SK-N-SH treated with all-trans-retinoic acid at 6 μM for 48 hours (cell line): ENCODE measurements around the gene ZNF148.

ENCODE experiments used
- ATAC-seq: fragments of 200-7000 bp; cut with Tn5 transposase; 3 replicates; pipeline ENCODE4 v1.9.1; 2020; ENCODE audit warnings: mild to moderate bottlenecking, moderate library complexity
- BACH2 ChIP-seq: fragments of 250-450 bp; sonication (Bioruptor Pico); IDR thresholded peaks from 2 replicates; pipeline ENCODE4 v1.9.0; 2021; ENCODE audit warnings: mild to moderate bottlenecking, borderline replicate concordance
- CREB5 ChIP-seq: fragments of 250-450 bp; sonication (Bioruptor Pico); IDR thresholded peaks from 2 replicates; pipeline ENCODE4 v1.5.1; 2020; ENCODE audit warnings: low read depth, mild to moderate bottlenecking, moderate library complexity
- CSDC2 ChIP-seq: fragments of 250-450 bp; sonication (Bioruptor Pico); IDR thresholded peaks from 2 replicates; pipeline ENCODE4 v1.5.0; 2020; ENCODE audit warnings: mild to moderate bottlenecking, moderate library complexity
- CSRNP3 ChIP-seq: fragments of 250-450 bp; sonication (Bioruptor Pico); IDR thresholded peaks from 2 replicates; pipeline ENCODE4 v1.5.1; 2021; ENCODE audit warnings: mild to moderate bottlenecking, moderate library complexity
- ESRRG ChIP-seq: fragments of 250-450 bp; sonication (Bioruptor Pico); IDR thresholded peaks from 2 replicates; pipeline ENCODE4 v1.6.1; 2021; ENCODE audit warnings: mild to moderate bottlenecking
- GLIS3 ChIP-seq: fragments of 250-450 bp; sonication (Bioruptor Pico); IDR thresholded peaks from 2 replicates; pipeline ENCODE4 v1.5.0; 2020; ENCODE audit warnings: mild to moderate bottlenecking, moderate library complexity
- ISL1 ChIP-seq: fragments of 250-450 bp; sonication (Bioruptor Pico); IDR thresholded peaks from 2 replicates; pipeline ENCODE4 v2.1.2; 2022; ENCODE audit warnings: mild to moderate bottlenecking, moderate library complexity
- OSR1 ChIP-seq: fragments of 250-450 bp; sonication (Bioruptor Pico); IDR thresholded peaks from 2 replicates; pipeline ENCODE4 v1.8.0; 2022; ENCODE audit warnings: moderate library complexity, mild to moderate bottlenecking, inconsistent platforms
- PATZ1 ChIP-seq: fragments of 250-450 bp; sonication (Bioruptor Pico); IDR thresholded peaks from 2 replicates; pipeline ENCODE4 v1.8.0; 2020; ENCODE audit warnings: mild to moderate bottlenecking, moderate library complexity, borderline replicate concordance
- PPARA ChIP-seq: fragments of 250-450 bp; sonication (Bioruptor Pico); IDR thresholded peaks from 2 replicates; pipeline ENCODE4 v1.5.0; 2020; ENCODE audit warnings: mild to moderate bottlenecking, borderline replicate concordance
- SNAI2 ChIP-seq: fragments of 250-450 bp; sonication (Bioruptor Pico); IDR thresholded peaks from 2 replicates; pipeline ENCODE4 v1.5.0; 2020; ENCODE audit warnings: mild to moderate bottlenecking, moderate library complexity
- TCF4 ChIP-seq: fragments of 250-450 bp; sonication (Bioruptor Pico); IDR thresholded peaks from 2 replicates; pipeline ENCODE4 v1.8.0; 2021; ENCODE audit warnings: mild to moderate bottlenecking, moderate library complexity, borderline replicate concordance
- TOX ChIP-seq: fragments of 250-450 bp; sonication (Bioruptor Pico); IDR thresholded peaks from 2 replicates; pipeline ENCODE4 v1.8.0; 2021; ENCODE audit warnings: mild to moderate bottlenecking, moderate library complexity, borderline replicate concordance
- TSHZ2 ChIP-seq: fragments of 250-450 bp; sonication (Bioruptor Pico); IDR thresholded peaks from 2 replicates; pipeline ENCODE4 v1.5.0; 2020; ENCODE audit warnings: mild to moderate bottlenecking, moderate library complexity
- ZC3H10 ChIP-seq: fragments of 250-450 bp; sonication (Bioruptor Pico); IDR thresholded peaks from 2 replicates; pipeline ENCODE4 v1.5.1; 2021; ENCODE audit warnings: mild to moderate bottlenecking, moderate library complexity
- ZFP30 ChIP-seq: fragments of 450-650 bp; formaldehyde crosslinking; IDR thresholded peaks from 2 replicates; pipeline ENCODE4 v1.5.0; 2022; ENCODE audit warnings: mild to moderate bottlenecking, moderate library complexity
- ZNF70 ChIP-seq: fragments of 450-650 bp; formaldehyde crosslinking; IDR thresholded peaks from 2 replicates; pipeline ENCODE4 v1.5.0; 2020; ENCODE audit warnings: mild to moderate bottlenecking, moderate library complexity
- ZNF8 ChIP-seq: fragments of 450-650 bp; formaldehyde crosslinking; IDR thresholded peaks from 2 replicates; pipeline ENCODE4 v1.5.0; 2020; ENCODE audit warnings: mild to moderate bottlenecking, moderate library complexity
- TF ChIP-seq, protein P1 (sequence below): fragments of 250-450 bp; sonication (Bioruptor Pico); IDR thresholded peaks from 2 replicates; pipeline ENCODE4 v1.8.0; 2021; ENCODE audit warnings: low read depth, mild to moderate bottlenecking, moderate library complexity, borderline replicate concordance

Gene ZNF148

GRCh38 chr3:125189378-125190165 lies 185.6 kb downstream of the ZNF148 start:
- no peak for ATAC-seq
- TF ChIP-seq CSRNP3 (no peak), ZNF70 (CRISPR knock-in tag) (no peak), OSR1 (CRISPR knock-in tag) (no peak), PPARA (CRISPR knock-in tag) (no peak), TCF4 (CRISPR knock-in tag) (no peak), BACH2 (CRISPR knock-in tag) (no peak)
- TF ChIP-seq, protein P1, sequence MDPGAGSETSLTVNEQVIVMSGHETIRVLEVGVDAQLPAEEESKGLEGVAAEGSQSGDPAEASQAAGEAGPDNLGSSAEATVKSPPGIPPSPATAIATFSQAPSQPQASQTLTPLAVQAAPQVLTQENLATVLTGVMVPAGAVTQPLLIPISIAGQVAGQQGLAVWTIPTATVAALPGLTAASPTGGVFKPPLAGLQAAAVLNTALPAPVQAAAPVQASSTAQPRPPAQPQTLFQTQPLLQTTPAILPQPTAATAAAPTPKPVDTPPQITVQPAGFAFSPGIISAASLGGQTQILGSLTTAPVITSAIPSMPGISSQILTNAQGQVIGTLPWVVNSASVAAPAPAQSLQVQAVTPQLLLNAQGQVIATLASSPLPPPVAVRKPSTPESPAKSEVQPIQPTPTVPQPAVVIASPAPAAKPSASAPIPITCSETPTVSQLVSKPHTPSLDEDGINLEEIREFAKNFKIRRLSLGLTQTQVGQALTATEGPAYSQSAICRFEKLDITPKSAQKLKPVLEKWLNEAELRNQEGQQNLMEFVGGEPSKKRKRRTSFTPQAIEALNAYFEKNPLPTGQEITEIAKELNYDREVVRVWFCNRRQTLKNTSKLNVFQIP = no peak
- TF ChIP-seq, all 23 proteins: peak for 0

DNA sequence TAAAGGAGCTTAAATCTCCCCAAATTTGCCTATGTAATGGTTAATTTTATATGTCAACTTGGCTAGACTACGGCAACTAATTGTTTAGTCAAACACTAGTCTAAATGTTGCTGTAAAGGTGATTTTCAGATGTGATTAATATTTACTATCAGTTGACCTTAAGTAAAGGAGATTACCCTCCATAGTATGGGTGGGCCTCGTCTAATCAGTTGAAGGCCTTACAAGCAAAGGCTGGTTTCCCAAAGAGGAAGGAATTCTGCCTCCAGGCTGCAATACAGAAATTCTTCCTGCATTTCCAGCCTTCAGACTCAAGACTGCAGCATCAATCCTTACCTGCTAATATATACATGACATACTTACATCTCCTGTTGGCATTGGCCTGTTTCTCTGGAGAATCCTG lies 186.2 kb downstream of the ZNF148 start:
- no peak for ATAC-seq
- no peak for TF ChIP-seq PATZ1 (CRISPR knock-in tag)
- TF ChIP-seq OSR1 (CRISPR knock-in tag) = no peak
- no peak for TF ChIP-seq CREB5 (CRISPR knock-in tag)
- TF ChIP-seq, protein P1 = no peak
- TF ChIP-seq ISL1 (CRISPR knock-in tag) = no peak
- TF ChIP-seq ZNF70 (CRISPR knock-in tag) = no peak
- TF ChIP-seq GLIS3 (CRISPR knock-in tag) = no peak
- no peak for TF ChIP-seq ESRRG (CRISPR knock-in tag)
- no peak for TF ChIP-seq CSDC2
- no peak for TF ChIP-seq ZC3H10 (CRISPR knock-in tag)
- TF ChIP-seq PPARA (CRISPR knock-in tag) = no peak
- no peak for TF ChIP-seq TCF4 (CRISPR knock-in tag)
- no peak for TF ChIP-seq CSRNP3
- TF ChIP-seq ZNF8 (CRISPR knock-in tag) = no peak
- TF ChIP-seq SNAI2 (CRISPR knock-in tag) = no peak
- TF ChIP-seq TOX = no peak
- no peak for TF ChIP-seq BACH2 (CRISPR knock-in tag)
- TF ChIP-seq ZFP30 (CRISPR knock-in tag) = no peak
- TF ChIP-seq TSHZ2 (CRISPR knock-in tag) = no peak
